ACHN (cell line): ENCODE results near the gene ACP3.
A peak's percentile ranks its signal among the peaks of the same experiment; 100 is the strongest.
"Not testable (repeated sequence)": the region's sequence is repeated elsewhere in the genome, so short reads cannot be mapped to it uniquely, and the experiment has no call there.

ENCODE experiments used
- DNase-seq: peaks from one replicate; pipeline ENCODE4 v3.0.0-alpha.2; 2015
- in situ Hi-C: cut with HindIII; loops from 2 replicates; pipeline ENCODE4 v1.10.0; 2017; ENCODE audit warnings: low sequenced_read_pairs, low pct_ligation_motif_present, low pct_unique_long_range_greater_than_20kb

ACP3 gene

DNA sequence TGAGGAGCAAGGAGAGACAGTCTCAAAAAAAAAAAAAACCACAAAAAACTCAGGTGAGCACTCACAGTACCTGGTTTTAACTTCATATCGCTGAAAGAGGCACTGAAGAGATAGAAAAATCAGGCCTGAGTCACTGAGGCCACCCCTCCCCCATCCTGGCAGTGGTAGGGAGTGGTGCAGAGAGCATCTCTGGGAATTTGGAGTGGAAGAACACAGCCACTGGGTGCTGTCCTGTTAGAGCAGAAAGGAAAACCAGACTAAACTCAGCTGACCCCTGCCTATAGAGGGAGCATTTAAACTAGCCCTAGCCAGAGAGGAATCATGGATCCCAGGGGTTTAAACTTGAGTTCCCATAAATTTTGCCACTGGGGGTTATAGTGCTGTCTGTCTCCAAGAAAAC, 77.9 kb downstream of the ACP3 start:
- in situ Hi-C loops: no loop called here
- no peak for DNase-seq

DNA sequence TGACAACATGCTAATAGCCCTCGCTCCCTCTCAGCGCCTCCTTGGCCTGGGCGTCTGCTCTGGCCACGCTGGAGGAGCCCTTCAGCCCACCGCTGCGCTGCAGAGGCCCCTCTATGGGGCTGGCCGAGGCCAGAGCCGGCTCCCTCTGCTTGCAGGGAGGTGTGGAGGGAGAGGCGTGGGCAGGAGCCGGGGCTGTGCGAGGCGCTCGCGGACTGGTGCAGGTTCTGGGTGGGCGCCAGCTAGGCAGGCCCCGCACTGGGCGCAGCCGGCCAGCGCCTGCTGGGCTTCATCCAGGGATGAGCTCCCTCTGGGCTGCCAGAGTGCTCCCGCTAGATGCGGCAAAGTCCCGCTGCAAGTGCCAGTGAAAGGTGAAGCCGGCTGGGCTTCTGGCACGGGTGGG, 79.0 kb downstream of the ACP3 start:
- no peak for DNase-seq
- in situ Hi-C loops: no loop called here

DNA sequence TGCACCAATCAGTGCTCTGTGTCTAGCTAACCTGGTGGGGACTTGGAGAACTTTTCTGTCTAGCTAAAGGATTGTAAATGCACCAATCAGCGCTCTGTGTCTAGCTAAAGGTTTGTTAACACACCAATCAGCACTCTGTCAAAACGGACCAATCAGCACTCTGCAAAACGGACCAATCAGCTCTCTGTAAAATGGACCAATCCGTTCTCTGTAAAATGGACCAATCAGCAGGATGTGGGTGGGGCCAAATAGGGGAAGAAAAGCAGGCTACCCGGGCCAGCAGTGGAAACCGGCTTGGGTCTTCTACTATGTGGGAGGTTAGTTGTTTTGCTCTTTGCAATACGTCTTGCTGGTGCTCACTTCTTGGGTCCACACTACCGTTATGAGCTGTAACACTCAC, 79.6 kb downstream of the ACP3 start:
- in situ Hi-C loops: not testable (repeated sequence)

DNA sequence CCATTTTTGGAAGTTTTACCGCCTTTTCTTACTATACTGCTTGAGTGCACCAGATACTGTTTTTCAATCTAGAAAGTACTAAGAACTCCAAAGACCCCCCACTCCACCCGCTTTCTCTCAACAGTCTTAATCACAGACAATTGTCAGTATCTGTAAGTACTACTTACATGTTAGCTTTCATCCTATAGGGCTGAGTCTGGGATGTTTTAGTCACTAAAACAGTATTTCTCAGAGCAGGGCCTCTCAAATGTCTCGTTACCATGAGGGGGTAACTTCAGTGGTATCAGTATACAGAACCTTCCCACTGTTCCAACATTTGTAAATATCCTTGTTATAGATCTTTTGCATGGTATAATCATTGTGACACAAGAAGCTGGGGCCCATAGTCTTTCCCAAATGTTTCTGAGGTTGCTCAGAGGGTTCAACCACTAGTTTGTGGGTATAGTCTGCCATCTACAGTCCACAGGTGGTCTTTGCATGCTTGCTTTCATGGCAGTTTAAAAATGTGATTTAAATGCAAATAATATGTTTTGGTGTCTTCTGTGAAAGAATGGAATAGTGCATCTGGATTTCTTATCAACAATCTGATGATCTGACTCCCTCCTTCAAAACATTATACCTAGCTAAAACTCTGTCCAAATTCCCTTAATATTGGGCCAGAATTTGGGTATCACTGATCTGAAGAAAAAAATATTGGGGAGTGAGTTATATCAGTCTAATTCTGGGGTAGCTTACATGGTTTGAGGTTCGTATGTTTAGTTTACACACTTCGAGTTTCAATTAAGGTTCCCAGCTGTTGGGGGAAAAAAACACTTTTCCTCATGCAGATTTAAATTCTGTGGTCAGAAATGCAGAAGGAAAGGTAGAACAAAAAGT, 82.1 kb downstream of the ACP3 start:
- DNase-seq: peak; percentile 44
- in situ Hi-C loops: no loop called here

More for the DNA sequence above, 79.6 kb downstream of the ACP3 start:
- DNase-seq: not testable (repeated sequence)

DNA sequence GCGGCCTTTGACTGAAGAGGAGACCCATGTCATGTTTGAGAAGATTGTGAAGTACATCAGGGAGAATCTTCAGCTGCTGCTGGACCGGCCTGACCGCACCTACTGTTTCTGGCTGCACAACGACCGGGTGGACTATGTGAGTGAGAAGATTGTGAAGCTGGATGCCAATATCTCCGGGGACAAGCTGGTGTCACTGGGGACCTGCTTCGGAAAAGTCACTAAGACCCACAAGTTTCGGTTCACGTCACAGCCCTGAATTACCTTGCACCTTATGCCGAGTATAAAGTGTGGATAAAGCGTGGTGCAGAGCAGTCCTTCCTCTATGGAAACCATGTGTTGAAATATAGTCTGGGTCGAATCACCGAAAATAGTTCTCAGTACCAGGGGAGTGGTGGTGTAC, 84.0 kb downstream of the ACP3 start:
- in situ Hi-C loops: no loop called here
- DNase-seq: no peak

DNA sequence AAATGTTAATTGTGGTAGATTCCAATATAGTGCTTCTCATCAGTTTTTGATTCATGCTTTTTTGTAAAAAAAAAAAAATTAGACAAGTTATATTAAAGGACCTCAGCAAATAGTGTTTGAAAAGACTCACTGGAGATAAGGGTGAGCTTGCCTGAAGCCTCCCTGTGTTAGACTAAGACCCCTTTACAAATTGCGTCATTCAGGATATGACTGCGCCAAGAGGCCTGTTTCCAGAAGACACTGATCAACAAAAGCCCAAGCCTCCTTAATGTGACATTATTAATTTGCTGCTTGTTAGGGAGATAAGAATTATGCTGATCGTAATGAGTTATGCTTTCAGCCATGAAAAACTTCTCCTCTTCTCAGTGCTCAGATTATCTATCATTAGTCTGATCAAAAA, 87.1 kb downstream of the ACP3 start:
- in situ Hi-C loops: no loop called here
- no peak for DNase-seq

DNA sequence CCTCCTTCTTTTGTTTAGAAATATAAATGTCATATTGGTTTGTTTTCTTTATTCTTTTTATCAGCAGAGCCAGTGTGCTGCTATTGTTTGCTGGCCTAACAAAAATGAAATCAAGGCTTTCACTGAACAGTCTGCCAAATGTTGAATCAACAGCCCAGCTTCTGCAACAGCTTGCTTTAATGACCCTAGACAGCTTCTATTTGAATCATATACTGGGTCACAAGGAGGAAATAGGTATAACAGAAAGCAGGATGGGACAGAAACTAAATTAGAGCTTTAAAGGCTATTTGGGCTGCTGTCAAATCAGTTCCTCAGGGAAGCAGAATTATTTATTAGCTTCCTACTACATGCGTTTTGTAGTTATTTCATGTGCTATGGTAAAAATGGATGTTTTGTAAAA, 88.0 kb downstream of the ACP3 start:
- DNase-seq: no peak
- in situ Hi-C loops: no loop called here

DNA sequence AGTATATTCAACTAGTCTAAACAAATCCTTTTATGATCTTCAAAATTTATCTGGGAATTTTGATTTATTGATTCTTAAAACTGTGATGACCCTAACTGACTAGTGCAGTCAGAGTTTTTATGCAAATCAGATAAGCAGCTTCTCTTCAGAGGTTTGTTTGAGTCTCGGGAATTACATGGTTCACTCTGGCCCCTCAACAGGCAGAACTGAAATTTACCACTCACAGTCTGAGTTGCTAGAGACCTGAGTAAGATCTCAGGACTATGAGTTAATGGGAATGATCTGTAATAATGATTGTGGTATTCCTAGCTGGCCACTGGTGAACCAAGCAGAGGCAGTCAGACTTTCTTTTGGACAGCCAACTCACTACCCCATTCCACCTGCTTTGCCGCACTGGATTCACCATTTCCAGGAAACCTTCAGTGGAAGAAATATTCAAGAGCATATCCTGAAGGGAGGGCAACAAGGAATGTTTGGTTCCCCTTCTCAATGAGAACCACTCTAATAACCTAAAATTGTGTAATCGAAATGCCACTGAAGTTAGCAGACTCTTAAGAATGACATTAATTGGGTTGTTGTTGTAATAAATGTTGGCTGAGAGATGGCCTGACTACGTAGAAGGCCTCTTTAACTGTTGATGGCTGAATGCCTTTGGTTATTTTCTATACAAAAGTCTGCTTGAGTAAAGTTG, 88.5 kb downstream of the ACP3 start:
- in situ Hi-C loops: no loop called here
- DNase-seq: no peak

DNA sequence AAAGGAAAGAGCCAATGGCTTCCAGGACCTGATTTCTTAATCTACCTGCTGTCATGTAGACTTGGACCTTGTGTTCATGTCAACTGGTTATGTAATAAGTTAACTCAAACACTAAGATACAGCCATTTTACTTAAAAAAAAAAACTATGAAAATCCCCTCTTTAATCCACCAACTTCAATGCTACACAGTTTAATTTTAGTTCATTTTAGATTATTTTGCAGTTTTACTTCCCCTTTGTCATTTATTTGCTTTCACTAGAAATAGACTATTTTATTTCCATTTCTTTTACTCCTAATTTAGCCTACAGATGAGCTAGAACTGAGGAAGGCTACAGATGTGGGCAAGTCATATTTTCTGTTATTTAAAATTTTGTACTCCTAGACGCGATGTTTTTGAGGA, 89.4 kb downstream of the ACP3 start:
- in situ Hi-C loops: no loop called here

DNA sequence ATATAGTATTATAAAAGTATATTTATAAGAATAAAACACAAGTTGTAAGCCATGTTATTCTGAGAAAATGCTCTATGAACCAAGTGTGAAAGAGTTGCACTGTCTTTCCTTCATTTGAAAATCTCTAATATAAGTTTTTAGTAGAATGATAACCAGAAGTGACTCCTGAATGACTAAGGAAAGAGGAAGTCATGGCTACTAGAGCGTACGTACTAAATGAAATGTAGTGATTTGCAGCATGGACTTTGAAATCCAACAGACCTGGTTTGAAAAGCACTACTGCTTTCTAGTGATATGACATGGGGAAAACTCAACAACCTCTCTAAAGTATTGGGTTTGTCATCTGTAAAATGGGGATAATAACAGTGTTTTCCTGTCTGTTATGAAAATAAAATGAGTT, 89.8 kb downstream of the ACP3 start:
- in situ Hi-C loops: no loop called here
- DNase-seq: no peak

More for the DNA sequence above, 89.4 kb downstream of the ACP3 start:
- DNase-seq: no peak
